ENCODE measurements around the gene FBXL20.
"Not testable (repeated sequence)": the region's sequence is repeated elsewhere in the genome, so short reads cannot be mapped to it uniquely, and the experiment has no call there.

The FBXL20 gene

GRCh38 chr17:39261286-39261685, 140.1 kb downstream of the FBXL20 start:
- no peak for FAIRE-seq
- DNase-seq (ENCODE audit: low spot score), result no peak

- DNase-seq (ENCODE audit: low spot score) (no peak), FAIRE-seq (no peak)
Observed at GRCh38 chr17:39252788-39253460, 148.5 kb downstream of the FBXL20 start.

GRCh38 chr17:39251997-39252396, 149.4 kb downstream of the FBXL20 start:
- no peak for FAIRE-seq
- DNase-seq (ENCODE audit: low spot score), result no peak

- FAIRE-seq; DNase-seq (ENCODE audit: low spot score): not testable (repeated sequence)
Observed at GRCh38 chr17:39250076-39250475, 151.3 kb downstream of the FBXL20 start.

GRCh38 chr17:39246274-39246673, 155.2 kb downstream of the FBXL20 start:
- FAIRE-seq (no peak), DNase-seq (ENCODE audit: low spot score) (no peak)

GRCh38 chr17:39244600-39245570, 156.5 kb downstream of the FBXL20 start:
- DNase-seq (ENCODE audit: low spot score) (peak; percentile 81), FAIRE-seq (peak; percentile 87)

- no peak for FAIRE-seq
- DNase-seq (ENCODE audit: low spot score), result no peak
Observed at GRCh38 chr17:39244016-39244599, 157.3 kb downstream of the FBXL20 start.

- DNase-seq (ENCODE audit: low spot score), result no peak
- FAIRE-seq, result no peak
Observed at GRCh38 chr17:39243155-39243554, 158.3 kb downstream of the FBXL20 start.

GRCh38 chr17:39240631-39241030, 160.8 kb downstream of the FBXL20 start:
- FAIRE-seq, result no peak
- DNase-seq (ENCODE audit: low spot score), result no peak

- DNase-seq (ENCODE audit: low spot score), result peak; percentile 52
- FAIRE-seq, result peak; percentile 95
Observed at GRCh38 chr17:39239640-39240314, 161.6 kb downstream of the FBXL20 start.

- FAIRE-seq, result peak; percentile 53
Observed at GRCh38 chr17:39238311-39238972, 163.0 kb downstream of the FBXL20 start.

GRCh38 chr17:39237586-39237985, 163.8 kb downstream of the FBXL20 start:
- FAIRE-seq, result no peak
- no peak for DNase-seq (ENCODE audit: low spot score)

More at GRCh38 chr17:39238311-39238972, 163.0 kb downstream of the FBXL20 start:
- DNase-seq (ENCODE audit: low spot score), result peak; percentile 80

GRCh38 chr17:39236981-39237441, 164.4 kb downstream of the FBXL20 start:
- no peak for FAIRE-seq

GRCh38 chr17:39236450-39236927, 164.9 kb downstream of the FBXL20 start:
- no peak for FAIRE-seq
- no peak for DNase-seq (ENCODE audit: low spot score)

More at GRCh38 chr17:39236981-39237441, 164.4 kb downstream of the FBXL20 start:
- no peak for DNase-seq (ENCODE audit: low spot score)

GRCh38 chr17:39235555-39236449, 165.6 kb downstream of the FBXL20 start:
- DNase-seq (ENCODE audit: low spot score), result peak; percentile 84
- FAIRE-seq, result no peak

GRCh38 chr17:39231591-39232551, 169.6 kb downstream of the FBXL20 start:
- FAIRE-seq, result no peak
- DNase-seq (ENCODE audit: low spot score), result no peak

- DNase-seq (ENCODE audit: low spot score), result no peak
- no peak for FAIRE-seq
Observed at GRCh38 chr17:39231091-39231561, 170.3 kb downstream of the FBXL20 start.

- no peak for FAIRE-seq
Observed at GRCh38 chr17:39230361-39230760, 171.1 kb downstream of the FBXL20 start.

More at GRCh38 chr17:39230361-39230760, 171.1 kb downstream of the FBXL20 start:
- no peak for DNase-seq (ENCODE audit: low spot score)
